Esophagus squamous epithelium (tissue), 4 donors: Measurements from ENCODE around the gene TMOD1.

ENCODE experiments used
- CTCF ChIP-seq, 6 experiments: fragments of 450-650 bp in 4 of 6; fragments of 200-600 bp in 2 of 6; sonication (generic) in 2 of 6; IDR thresholded peaks; one replicate each; pipeline ENCODE4 v1.5.1; 2016 to 2019; ENCODE audit warnings: antibody characterized with exemption in 6 of 6, mild to moderate bottlenecking in 4 of 6, moderate library complexity in 4 of 6
- POLR2A ChIP-seq, 4 donors: fragments of 450-650 bp; IDR thresholded peaks; one replicate each; pipeline ENCODE4 v1.6.1; 2017; ENCODE audit warnings: antibody characterized with exemption in 4 of 4, mild to moderate bottlenecking in 4 of 4, moderate library complexity in 3 of 4

GRCh38 chr9:97615439-97616072 is 114.1 kb downstream of the TMOD1 start:
- peak; percentile 65 to 84 (median 80) for TF ChIP-seq CTCF (IDR thresholded peaks at IDR 0.05)
- no peak for TF ChIP-seq POLR2A (IDR thresholded peaks at IDR 0.05)
